Neural progenitor cell (in vitro differentiated cells): ENCODE measurements around the gene EFCAB11. TPM values are rescaled to one million over a fixed set of nuclear protein-coding genes. Genes with fewer than 3 reads are reported as not detected.

Experiments used
- DNase-seq: peaks from one replicate; pipeline ENCODE4 v3.0.0-alpha.2; 2016; ENCODE audit warnings: low spot score
- H2AFZ ChIP-seq: fragments of 200-600 bp; sonication (generic); replicated peaks from 2 replicates; pipeline ENCODE4 v1.6.1; 2016; ENCODE audit warnings: antibody characterized with exemption
- H3F3A ChIP-seq: fragments of 200-600 bp; sonication (generic); 2 replicates; pipeline ENCODE4 v1.6.1; 2016; ENCODE audit warnings: antibody characterized with exemption, low read depth
- H3K27ac ChIP-seq: fragments of 200-600 bp; sonication (generic); 2 replicates; pipeline ENCODE4 v1.5.1; 2016; ENCODE audit warnings: mild to moderate bottlenecking
- H3K27me3 ChIP-seq: fragments of 200-600 bp; sonication (generic); 2 replicates; pipeline ENCODE4 v1.6.1; 2016; ENCODE audit warnings: mild to moderate bottlenecking, moderate library complexity
- H3K36me3 ChIP-seq: fragments of 200-600 bp; sonication (generic); 2 replicates; pipeline ENCODE4 v1.5.1; 2016
- H3K4me1 ChIP-seq: fragments of 200-600 bp; sonication (generic); 2 replicates; pipeline ENCODE4 v1.6.1; 2016; ENCODE audit warnings: mixed run types
- H3K4me2 ChIP-seq: fragments of 200-600 bp; sonication (generic); 2 replicates; pipeline ENCODE4 v1.6.1; 2016
- H3K4me3 ChIP-seq: fragments of 200-600 bp; sonication (generic); 2 replicates; pipeline ENCODE4 v1.5.1; 2016
- H3K79me2 ChIP-seq: fragments of 200-600 bp; sonication (generic); 2 replicates; pipeline ENCODE4 v1.6.1; 2016; ENCODE audit warnings: low read depth
- H3K9ac ChIP-seq: fragments of 200-600 bp; sonication (generic); 2 replicates; pipeline ENCODE4 v1.6.1; 2016
- H3K9me3 ChIP-seq: fragments of 200-600 bp; sonication (generic); 2 replicates; pipeline ENCODE4 v1.5.1; 2016; ENCODE audit warnings: low read depth
- H4K20me1 ChIP-seq: fragments of 200-600 bp; sonication (generic); 2 replicates; pipeline ENCODE4 v1.6.1; 2016; ENCODE audit warnings: low read depth
- H3K27ac Mint-ChIP-seq: 3 replicates; pipeline ENCODE4 v1.8.0; 2021; ENCODE audit warnings: mixed read lengths
- H3K27me3 Mint-ChIP-seq: 2 replicates; pipeline ENCODE4 v1.8.0; 2022; ENCODE audit warnings: low read depth, mild to moderate bottlenecking, inconsistent platforms, moderate library complexity, mixed read lengths; ENCODE audit not compliant: insufficient read depth
- H3K36me3 Mint-ChIP-seq: 3 replicates; pipeline ENCODE4 v1.8.0; 2021; ENCODE audit warnings: mixed read lengths
- H3K4me1 Mint-ChIP-seq: 3 replicates; pipeline ENCODE4 v1.8.0; 2021; ENCODE audit warnings: mixed read lengths
- H3K4me3 Mint-ChIP-seq: 3 replicates; pipeline ENCODE4 v1.8.0; 2021; ENCODE audit warnings: mild to moderate bottlenecking, moderate library complexity, mixed read lengths
- H3K9me3 Mint-ChIP-seq: 3 replicates; pipeline ENCODE4 v1.8.0; 2020; ENCODE audit warnings: mixed read lengths
- EZH2 ChIP-seq: fragments of 200-600 bp; sonication (generic); IDR thresholded peaks from 2 replicates; pipeline ENCODE4 v1.6.1; 2017; ENCODE audit warnings: antibody characterized with exemption, mild to moderate bottlenecking, moderate library complexity
- EZH2phosphoT487 ChIP-seq: fragments of 200-600 bp; sonication (generic); IDR thresholded peaks from 2 replicates; pipeline ENCODE4 v1.6.1; 2017; ENCODE audit warnings: antibody characterized with exemption
- total RNA-seq: library from RNA; depleted of rRNA; stranded (reverse); fragments of >200 nt; gene quantifications from 2 replicates; pipeline ENCODE4 v1.2.3, GENCODE V29; 2015; ENCODE audit warnings: low replicate concordance
- TF ChIP-seq, protein P1 (sequence below): fragments of 200-600 bp; sonication (generic); IDR thresholded peaks from 2 replicates; pipeline ENCODE4 v1.5.1; 2017; ENCODE audit warnings: antibody characterized with exemption, mild to moderate bottlenecking

The EFCAB11 gene
- total RNA-seq, 1 donor from 2014 or later: 27.6 TPM

GRCh38 chr14:89801136-89801535 is 153.4 kb downstream of the EFCAB11 start:
- Mint-ChIP-seq H3K27ac (peak overlapping the region; percentile 57), H3K9me3 (no peaks in the 10 kb centered on the region), H3K27me3 (no peaks in the 10 kb centered on the region), H3K4me1 (peaks cover 4% of the 10 kb centered on the region), H3K36me3 (peaks cover 2% of the 10 kb centered on the region), H3K4me3 (no peak overlapping the region)
- no peak overlapping the region for H3K27ac ChIP-seq
- no peaks in the 10 kb centered on the region for H4K20me1 ChIP-seq
- no peaks in the 10 kb centered on the region for H3K9me3 ChIP-seq
- H3K27me3 ChIP-seq: no peaks in the 10 kb centered on the region
- no peaks in the 10 kb centered on the region for H3F3A ChIP-seq
- no peak overlapping the region for H3K4me2 ChIP-seq
- DNase-seq: no peak
- no peaks in the 10 kb centered on the region for H3K79me2 ChIP-seq
- H2AFZ ChIP-seq: no peak overlapping the region
- H3K4me1 ChIP-seq: no peaks in the 10 kb centered on the region
- no peaks in the 10 kb centered on the region for H3K36me3 ChIP-seq
- no peak overlapping the region for H3K9ac ChIP-seq
- TF ChIP-seq EZH2: no peak
- TF ChIP-seq, protein P1, sequence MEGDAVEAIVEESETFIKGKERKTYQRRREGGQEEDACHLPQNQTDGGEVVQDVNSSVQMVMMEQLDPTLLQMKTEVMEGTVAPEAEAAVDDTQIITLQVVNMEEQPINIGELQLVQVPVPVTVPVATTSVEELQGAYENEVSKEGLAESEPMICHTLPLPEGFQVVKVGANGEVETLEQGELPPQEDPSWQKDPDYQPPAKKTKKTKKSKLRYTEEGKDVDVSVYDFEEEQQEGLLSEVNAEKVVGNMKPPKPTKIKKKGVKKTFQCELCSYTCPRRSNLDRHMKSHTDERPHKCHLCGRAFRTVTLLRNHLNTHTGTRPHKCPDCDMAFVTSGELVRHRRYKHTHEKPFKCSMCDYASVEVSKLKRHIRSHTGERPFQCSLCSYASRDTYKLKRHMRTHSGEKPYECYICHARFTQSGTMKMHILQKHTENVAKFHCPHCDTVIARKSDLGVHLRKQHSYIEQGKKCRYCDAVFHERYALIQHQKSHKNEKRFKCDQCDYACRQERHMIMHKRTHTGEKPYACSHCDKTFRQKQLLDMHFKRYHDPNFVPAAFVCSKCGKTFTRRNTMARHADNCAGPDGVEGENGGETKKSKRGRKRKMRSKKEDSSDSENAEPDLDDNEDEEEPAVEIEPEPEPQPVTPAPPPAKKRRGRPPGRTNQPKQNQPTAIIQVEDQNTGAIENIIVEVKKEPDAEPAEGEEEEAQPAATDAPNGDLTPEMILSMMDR: no peak
- no peak for TF ChIP-seq EZH2phosphoT487
- no peak overlapping the region for H3K4me3 ChIP-seq

DNA sequence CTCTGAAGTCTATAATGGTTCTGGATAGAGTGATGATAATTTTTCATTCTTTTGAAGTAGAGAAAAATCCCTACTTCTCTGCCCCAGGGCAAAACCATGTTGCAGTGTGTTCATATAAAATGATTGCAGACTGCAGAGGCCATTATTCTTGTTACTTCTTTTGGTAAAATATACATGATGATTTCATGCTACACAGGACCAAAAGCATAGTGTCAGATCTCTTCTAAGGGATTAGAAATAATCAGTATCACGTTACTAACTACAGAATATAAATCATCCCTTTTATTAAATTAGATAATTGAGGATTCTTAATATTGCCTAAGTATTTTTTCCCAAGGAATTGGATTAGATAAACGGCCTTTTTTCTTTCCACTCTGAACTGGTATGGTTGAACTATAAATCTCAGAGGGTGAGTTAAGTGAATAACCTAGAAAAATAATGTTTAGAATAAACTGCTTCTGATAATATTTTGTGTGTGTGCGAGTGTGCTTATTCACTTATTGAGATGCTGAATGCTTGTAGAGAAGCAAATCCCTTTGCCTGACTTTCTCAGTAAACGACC is 156.2 kb downstream of the EFCAB11 start:
- no peaks in the 10 kb centered on the region for H3K79me2 ChIP-seq
- no peaks in the 10 kb centered on the region for H3K4me1 ChIP-seq
- H3K36me3 Mint-ChIP-seq: peaks cover 2% of the 10 kb centered on the region
- DNase-seq: no peak
- no peaks in the 10 kb centered on the region for H3F3A ChIP-seq
- no peak overlapping the region for H3K4me2 ChIP-seq
- no peaks in the 10 kb centered on the region for H3K27me3 ChIP-seq
- TF ChIP-seq EZH2 (no peak), EZH2phosphoT487 (no peak)
- TF ChIP-seq, protein P1: no peak
- H3K9me3 Mint-ChIP-seq: no peaks in the 10 kb centered on the region
- H3K27ac Mint-ChIP-seq: no peak overlapping the region
- H3K4me3 ChIP-seq: no peak overlapping the region
- no peak overlapping the region for H3K27ac ChIP-seq
- no peak overlapping the region for H3K9ac ChIP-seq
- no peaks in the 10 kb centered on the region for H4K20me1 ChIP-seq
- H3K27me3 Mint-ChIP-seq: no peaks in the 10 kb centered on the region
- H3K9me3 ChIP-seq: no peaks in the 10 kb centered on the region
- H2AFZ ChIP-seq: no peak overlapping the region
- no peaks in the 10 kb centered on the region for H3K36me3 ChIP-seq
- H3K4me1 Mint-ChIP-seq: no peaks in the 10 kb centered on the region
- no peak overlapping the region for H3K4me3 Mint-ChIP-seq

- Histone ChIP-seq H3K36me3 (no peaks in the 10 kb centered on the region), H3K27me3 (no peaks in the 10 kb centered on the region), H3K27ac (no peak overlapping the region), H2AFZ (no peak overlapping the region), H3K4me1 (no peaks in the 10 kb centered on the region), H3K4me2 (no peak overlapping the region), H4K20me1 (no peaks in the 10 kb centered on the region), H3K9ac (no peak overlapping the region), H3F3A (no peaks in the 10 kb centered on the region), H3K9me3 (no peaks in the 10 kb centered on the region), H3K4me3 (no peak overlapping the region), H3K79me2 (no peaks in the 10 kb centered on the region)
- Mint-ChIP-seq H3K27ac (no peak overlapping the region), H3K4me3 (no peak overlapping the region), H3K9me3 (no peaks in the 10 kb centered on the region), H3K36me3 (peaks cover 5% of the 10 kb centered on the region), H3K4me1 (no peaks in the 10 kb centered on the region), H3K27me3 (no peaks in the 10 kb centered on the region)
- TF ChIP-seq EZH2phosphoT487 (no peak), EZH2 (no peak)
- TF ChIP-seq, protein P1: no peak
- DNase-seq: no peak
These were observed 157.4 kb downstream of the EFCAB11 start for GRCh38 chr14:89797148-89797547.
